ENCODE data around the gene FES.

The FES gene

DNA sequence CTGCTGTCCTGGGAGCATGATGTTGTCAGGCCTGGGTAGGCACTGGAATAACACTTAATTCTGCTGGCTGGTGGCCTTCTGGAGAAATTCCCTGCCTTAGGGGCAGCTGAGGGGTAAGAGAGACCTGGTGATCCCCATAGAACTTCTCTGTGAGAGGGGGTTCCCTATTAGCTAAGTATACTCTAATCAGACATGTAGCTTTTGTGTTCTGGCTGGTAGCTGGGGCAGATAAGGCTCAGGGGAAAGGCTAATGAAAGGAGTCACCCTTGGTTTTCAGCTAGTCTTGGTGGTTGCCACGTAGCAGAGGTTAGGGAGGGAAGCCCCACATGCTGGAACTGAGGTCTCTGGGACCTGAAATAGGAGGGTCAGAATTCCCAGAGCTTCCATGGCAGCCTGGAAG, 49.0 kb downstream of the FES start:
- DNase-seq, result no peak

GRCh38 chr15:90934256-90934948, 50.1 kb downstream of the FES start:
- DNase-seq, result peak; percentile 94

- DNase-seq, result peak; percentile 97
Measured at GRCh38 chr15:90934949-90935751, 50.8 kb downstream of the FES start, which contains the start of gene UNC45A. UNC45A (plus strand) TSS chr15:90935285; CDS start chr15:90935325, 40 bp downstream.

DNA sequence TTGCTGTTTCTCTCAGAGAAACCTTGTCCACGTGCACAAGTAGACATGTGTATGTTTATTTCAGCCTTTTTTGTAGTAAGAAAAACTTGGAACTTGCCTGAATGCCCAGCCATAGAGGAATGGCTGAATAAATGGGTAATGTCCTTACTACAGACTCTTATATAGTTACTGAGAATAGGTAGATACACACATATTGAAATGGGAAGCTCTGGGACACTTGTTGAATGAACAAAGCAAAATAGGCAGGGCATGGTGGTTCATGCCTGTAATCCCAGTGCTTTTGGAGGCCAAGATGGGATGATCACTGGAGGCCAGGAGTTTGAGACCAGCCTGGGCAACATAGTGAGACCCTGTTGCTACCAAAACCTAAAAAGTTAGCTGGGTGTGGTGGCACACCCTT, 52.5 kb downstream of the FES start:
- no peak for DNase-seq

DNA sequence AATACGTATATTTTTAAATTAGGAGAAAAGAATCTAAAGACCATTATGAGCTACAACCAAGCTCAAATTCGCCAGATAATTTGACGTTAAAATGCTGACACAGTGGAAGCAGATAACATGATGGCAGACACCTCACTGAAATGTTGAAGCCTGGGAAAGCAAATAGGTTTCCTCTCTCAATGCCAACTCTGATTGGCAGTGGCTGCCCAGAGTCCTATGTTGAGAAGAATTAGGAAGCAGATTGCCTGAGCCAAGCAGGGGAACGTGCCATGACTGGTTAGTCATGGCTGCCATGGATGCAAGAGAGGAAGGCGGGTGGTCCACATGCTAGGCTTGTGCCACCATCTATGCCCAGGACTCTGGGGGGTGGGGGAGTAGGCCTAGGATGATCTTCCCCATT, 54.0 kb downstream of the FES start:
- DNase-seq, result no peak

DNA sequence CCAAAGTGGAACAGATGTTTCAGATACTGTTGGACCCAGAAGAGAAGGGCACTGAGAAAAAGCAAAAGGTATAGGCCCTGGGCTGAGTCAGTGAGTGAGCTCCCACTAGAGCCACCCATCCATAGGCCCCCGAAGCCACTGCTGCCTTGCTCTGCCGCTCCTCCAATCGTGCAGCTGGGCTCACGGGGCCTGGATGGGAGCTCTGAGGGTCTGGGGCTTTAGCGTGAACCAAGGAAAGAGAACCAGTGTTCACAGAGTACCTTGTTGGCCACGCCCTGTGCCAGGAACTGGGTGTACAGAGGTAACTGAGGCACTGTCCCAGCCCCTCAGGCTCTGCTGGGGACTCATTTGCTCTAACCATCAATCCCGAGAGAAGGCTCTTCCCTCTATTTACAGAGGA, 55.5 kb downstream of the FES start:
- DNase-seq, result no peak

- no peak for DNase-seq
Measured at GRCh38 chr15:90941038-90941437, 56.7 kb downstream of the FES start.

DNA sequence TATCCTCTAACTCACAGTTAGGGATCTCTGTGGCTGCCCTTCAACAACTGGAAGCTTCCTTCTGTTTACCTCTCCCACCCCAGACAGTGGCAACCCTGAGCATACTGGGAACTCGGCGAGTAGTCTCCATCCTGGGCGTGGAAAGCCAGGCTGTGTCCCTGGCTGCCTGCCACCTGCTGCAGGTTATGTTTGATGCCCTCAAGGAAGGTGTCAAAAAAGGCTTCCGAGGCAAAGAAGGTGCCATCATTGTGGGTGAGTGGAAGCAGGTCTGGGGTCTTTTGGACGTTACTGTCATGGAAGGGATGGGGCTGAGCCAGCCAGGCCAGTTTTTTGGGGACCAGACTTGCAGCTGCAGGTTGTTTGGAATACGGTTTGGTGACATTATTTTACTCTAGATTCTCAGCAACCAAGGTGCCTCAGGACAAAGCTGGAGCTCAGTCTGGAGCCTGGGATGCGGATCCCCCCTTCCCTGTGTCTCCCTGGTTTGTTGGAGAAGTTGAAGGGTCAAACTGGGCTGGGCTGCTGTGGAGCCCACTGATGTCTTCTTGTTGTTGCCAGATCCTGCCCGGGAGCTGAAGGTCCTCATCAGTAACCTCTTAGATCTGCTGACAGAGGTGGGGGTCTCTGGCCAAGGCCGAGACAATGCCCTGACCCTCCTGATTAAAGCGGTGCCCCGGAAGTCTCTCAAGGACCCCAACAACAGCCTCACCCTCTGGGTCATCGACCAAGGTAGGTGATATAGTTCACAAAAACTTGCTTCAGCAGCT, 58.2 kb downstream of the FES start:
- DNase-seq, result no peak

- DNase-seq, result no peak
Measured at GRCh38 chr15:90945091-90945490, 60.8 kb downstream of the FES start.

Measured in activated CD4-positive, alpha-beta T cell treated with anti-CD3 and anti-CD28 coated beads, Interleukin-10, Interleukin-2, amounts not matched to agents 100 ng/mL and 50 ng/mL, durations not matched to agents 16 hours and 8 hours (primary cell).